BE2C (cell line): ENCODE measurements around the gene MAP3K7.

Experiments
- DNase-seq: peaks from one replicate; pipeline ENCODE4 v3.0.0-alpha.2; 2020
- H3K27me3 ChIP-seq: fragments of 250-450 bp; sonication (Bioruptor Pico); 2 replicates; pipeline ENCODE4 v1.5.1; 2020; ENCODE audit warnings: mild to moderate bottlenecking
- H3K36me3 ChIP-seq: fragments of 250-450 bp; sonication (Bioruptor Pico); 2 replicates; pipeline ENCODE4 v1.5.1; 2020; ENCODE audit warnings: mild to moderate bottlenecking
- H3K4me1 ChIP-seq: fragments of 250-450 bp; sonication (Bioruptor Pico); 2 replicates; pipeline ENCODE4 v1.5.1; 2020
- H3K4me3 ChIP-seq: 2 replicates; pipeline ENCODE4 v1.5.1; 2011; ENCODE audit warnings: low read depth, low read length
- H3K9me3 ChIP-seq: fragments of 250-450 bp; sonication (Bioruptor Pico); 2 replicates; pipeline ENCODE4 v1.5.1; 2020
- TF ChIP-seq, protein P1 (sequence below): IDR thresholded peaks from 2 replicates; pipeline ENCODE4 v1.5.1; 2012; ENCODE audit warnings: mild to moderate bottlenecking, low read depth, low read length

MAP3K7 gene

DNA sequence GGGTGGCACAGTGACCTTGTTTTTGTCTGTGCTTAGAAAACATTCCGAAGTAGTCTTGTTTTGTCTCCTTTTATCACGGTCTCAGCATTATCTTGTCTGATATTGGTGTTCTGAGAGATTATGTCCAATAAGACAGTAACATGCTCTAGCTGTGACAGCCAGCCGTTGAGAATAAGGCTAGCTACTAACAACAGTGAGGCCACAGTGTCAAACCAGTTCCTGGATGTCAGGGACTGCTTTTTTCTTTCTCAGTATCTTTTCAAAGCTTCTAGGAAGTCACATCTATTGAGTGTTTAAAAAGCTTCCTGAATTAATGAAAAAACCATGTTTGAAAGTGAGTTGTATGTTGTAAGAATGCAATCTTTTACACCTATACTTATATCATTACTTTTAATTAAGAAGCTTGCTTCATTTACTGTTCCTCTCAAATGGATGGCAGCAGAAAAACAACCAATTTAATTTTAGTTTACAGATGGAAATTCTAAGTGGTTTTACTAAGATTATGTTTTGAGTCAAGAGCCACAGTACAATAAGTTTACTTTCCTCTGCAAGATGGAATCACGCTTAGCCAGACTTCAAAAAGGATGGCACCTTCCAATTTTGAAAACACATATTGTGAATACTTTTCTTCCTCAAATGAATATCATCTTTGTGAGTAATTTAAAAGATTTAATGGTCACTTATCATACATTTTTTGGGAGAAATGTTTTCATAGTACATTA, 53.1 kb downstream of the MAP3K7 start:
- no peak overlapping the region for H3K4me3 ChIP-seq
- TF ChIP-seq, protein P1, sequence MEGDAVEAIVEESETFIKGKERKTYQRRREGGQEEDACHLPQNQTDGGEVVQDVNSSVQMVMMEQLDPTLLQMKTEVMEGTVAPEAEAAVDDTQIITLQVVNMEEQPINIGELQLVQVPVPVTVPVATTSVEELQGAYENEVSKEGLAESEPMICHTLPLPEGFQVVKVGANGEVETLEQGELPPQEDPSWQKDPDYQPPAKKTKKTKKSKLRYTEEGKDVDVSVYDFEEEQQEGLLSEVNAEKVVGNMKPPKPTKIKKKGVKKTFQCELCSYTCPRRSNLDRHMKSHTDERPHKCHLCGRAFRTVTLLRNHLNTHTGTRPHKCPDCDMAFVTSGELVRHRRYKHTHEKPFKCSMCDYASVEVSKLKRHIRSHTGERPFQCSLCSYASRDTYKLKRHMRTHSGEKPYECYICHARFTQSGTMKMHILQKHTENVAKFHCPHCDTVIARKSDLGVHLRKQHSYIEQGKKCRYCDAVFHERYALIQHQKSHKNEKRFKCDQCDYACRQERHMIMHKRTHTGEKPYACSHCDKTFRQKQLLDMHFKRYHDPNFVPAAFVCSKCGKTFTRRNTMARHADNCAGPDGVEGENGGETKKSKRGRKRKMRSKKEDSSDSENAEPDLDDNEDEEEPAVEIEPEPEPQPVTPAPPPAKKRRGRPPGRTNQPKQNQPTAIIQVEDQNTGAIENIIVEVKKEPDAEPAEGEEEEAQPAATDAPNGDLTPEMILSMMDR = no peak
- DNase-seq = no peak
- H3K27me3 ChIP-seq = no peaks in the 10 kb centered on the region
- no peaks in the 10 kb centered on the region; the same call in 1 of the 2 replicates for H3K36me3 ChIP-seq
- no peaks in the 10 kb centered on the region for H3K9me3 ChIP-seq
- no peaks in the 10 kb centered on the region for H3K4me1 ChIP-seq

DNA sequence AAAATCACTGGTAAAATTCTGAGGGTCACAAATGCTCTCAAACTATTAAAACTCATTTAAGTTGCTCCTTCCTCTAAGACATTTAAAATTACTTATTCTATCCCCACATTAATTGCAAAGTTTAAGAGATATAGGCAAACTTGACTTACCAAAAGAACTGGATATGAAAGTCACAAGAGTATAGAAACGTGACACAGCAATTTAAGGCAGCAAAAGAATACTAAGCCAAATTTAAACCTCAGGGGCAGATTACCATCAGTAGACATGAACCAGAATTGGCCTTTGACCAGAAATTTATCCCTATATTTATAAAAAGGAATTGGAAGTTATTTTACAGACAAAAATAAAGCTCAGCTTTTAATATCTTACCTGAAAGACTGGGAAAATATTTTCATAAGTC, 56.0 kb downstream of the MAP3K7 start:
- TF ChIP-seq, protein P1 = no peak
- H3K9me3 ChIP-seq = no peaks in the 10 kb centered on the region
- H3K4me1 ChIP-seq = no peaks in the 10 kb centered on the region
- H3K27me3 ChIP-seq = no peaks in the 10 kb centered on the region
- no peaks in the 10 kb centered on the region; the same call in 1 of the 2 replicates for H3K36me3 ChIP-seq
- no peak overlapping the region for H3K4me3 ChIP-seq
- DNase-seq = no peak

DNA sequence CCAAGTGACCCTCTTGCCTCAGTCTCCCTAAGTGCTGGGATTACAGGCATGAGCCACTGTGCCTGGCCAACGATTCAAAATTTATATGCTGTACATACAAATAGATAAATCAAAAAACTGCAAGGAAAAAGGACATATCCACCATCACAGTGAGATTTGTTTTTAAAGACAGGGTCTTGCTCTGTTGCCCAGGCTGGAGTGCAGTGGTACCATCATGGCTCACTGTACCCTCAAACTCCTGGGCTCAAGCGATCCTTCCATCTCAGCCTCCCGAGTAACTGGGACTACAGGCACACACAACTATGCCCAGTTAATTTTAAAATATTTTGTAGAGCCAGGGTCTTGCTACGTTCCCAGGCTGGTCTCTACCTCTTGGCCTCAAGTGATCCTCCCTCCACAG, 61.5 kb downstream of the MAP3K7 start:
- no peaks in the 10 kb centered on the region for H3K4me1 ChIP-seq
- TF ChIP-seq, protein P1 = no peak
- no peaks in the 10 kb centered on the region for H3K27me3 ChIP-seq
- no peak overlapping the region for H3K4me3 ChIP-seq
- no peaks in the 10 kb centered on the region for H3K9me3 ChIP-seq
- no peak for DNase-seq
- no peaks in the 10 kb centered on the region; the same call in none of the 2 replicates for H3K36me3 ChIP-seq

DNA sequence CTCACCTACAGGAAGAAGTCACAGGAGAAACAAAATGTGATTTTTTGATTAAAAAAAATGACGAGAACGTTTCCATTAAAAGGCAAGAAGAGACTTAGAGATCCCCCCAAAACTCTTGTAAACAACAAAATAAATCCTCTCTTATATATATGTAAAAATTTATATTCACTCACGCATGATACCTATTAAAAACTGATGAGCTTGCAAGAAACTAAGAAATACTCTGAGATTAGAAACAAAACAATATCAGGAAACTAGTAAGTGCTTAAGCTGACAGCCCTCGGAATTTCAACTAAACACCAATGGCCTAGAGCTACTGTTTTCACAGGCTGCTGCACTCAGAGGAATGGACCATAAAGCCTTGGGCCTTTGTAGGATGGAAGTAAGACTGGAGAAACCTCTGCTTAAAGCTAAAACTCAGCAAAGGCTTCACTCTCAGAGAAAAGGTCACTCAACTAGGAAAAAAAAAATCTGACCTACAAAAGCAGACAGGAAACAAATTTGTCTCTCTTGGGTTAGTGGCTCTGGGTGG, 63.0 kb downstream of the MAP3K7 start:
- Histone ChIP-seq H3K27me3 (no peaks in the 10 kb centered on the region), H3K36me3 (no peaks in the 10 kb centered on the region; the same call in none of the 2 replicates), H3K4me3 (no peak overlapping the region), H3K4me1 (no peaks in the 10 kb centered on the region), H3K9me3 (no peaks in the 10 kb centered on the region)
- DNase-seq = no peak
- TF ChIP-seq, protein P1 = no peak

DNA sequence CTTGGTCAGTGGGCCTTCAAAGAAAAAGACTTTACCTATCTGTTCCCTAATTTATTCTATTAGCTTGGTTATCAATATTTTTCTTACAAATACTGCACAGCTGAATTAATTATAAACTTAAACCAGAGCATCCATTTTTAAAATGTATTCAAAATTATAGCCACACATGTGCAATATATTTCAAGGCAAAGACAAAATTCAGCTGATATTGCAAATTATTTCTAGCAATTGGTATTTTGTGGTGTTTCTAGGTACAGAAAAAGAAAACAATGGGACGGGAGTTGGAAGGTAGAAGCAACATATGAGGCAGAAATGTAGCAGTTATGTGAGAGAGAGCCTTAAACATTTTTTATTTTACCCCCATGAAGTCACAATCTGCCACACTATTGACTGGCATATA, 64.9 kb downstream of the MAP3K7 start:
- TF ChIP-seq, protein P1 = no peak
- H3K27me3 ChIP-seq = no peaks in the 10 kb centered on the region
- no peaks in the 10 kb centered on the region for H3K9me3 ChIP-seq
- H3K36me3 ChIP-seq = no peaks in the 10 kb centered on the region; the same call in none of the 2 replicates
- no peak for DNase-seq
- H3K4me3 ChIP-seq = no peak overlapping the region
- H3K4me1 ChIP-seq = no peaks in the 10 kb centered on the region

DNA sequence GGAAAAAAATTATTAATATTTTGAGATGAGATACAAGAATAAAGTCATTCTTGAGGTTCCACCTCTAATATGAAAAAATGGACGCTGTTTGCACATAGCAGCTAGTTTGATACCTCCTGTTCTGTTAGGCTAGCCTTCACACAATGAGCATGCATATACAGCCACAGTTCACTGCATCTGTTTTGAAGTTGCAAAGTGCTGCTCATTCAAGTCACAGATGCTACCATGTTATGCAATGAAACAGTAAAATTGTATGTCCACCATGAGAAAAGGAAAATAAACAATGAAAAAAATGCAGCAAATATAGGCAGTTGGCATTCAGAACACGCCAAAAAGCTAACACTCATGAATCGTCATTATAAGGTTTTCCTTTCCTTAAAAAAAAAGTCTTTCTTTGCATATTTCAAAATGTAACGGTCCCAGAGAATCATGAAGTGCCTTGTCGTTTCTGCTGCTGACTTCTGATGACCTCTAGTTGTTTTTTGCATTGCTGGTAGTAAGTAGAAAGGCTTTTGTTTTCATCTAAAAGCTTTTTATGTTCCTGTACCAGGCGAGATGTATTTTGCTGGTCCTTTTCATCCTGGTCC, 70.7 kb downstream of the MAP3K7 start:
- DNase-seq = no peak
- H3K4me3 ChIP-seq = no peak overlapping the region
- no peaks in the 10 kb centered on the region for H3K27me3 ChIP-seq
- no peaks in the 10 kb centered on the region for H3K9me3 ChIP-seq
- H3K36me3 ChIP-seq = peaks cover 6% of the 10 kb centered on the region
- TF ChIP-seq, protein P1 = no peak
- H3K4me1 ChIP-seq = no peaks in the 10 kb centered on the region
